ENCODE measurements around the gene CCDC30. TPM values are rescaled to one million over a fixed set of nuclear protein-coding genes. Genes with fewer than 3 reads are reported as not detected.
"Not testable (repeated sequence)": the region's sequence is repeated elsewhere in the genome, so short reads cannot be mapped to it uniquely, and the experiment has no call there.

Gene CCDC30
- total RNA-seq, 2 donors from 2014 or later, result 3.0 to 4.9 TPM

DNA sequence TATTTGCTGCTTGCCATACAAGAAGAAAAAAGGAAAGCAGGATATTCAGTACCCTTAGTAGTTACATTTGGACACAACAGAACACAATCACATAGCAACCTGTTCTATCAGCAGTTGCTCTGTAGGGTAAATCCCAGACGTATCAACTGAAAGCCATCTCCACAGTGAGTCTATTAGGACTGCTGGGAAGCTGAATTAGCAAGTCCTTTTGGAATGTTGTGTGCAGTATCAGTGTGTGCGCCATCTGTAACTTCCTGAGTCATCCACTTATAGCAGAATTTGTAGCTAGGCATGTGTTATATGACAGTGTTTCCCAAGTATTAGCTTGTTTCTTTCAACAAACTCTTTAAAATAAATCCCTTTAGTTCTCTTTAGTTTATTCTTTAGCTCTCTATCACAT lies 21.3 kb downstream of the CCDC30 start:
- TF ChIP-seq, protein P1, sequence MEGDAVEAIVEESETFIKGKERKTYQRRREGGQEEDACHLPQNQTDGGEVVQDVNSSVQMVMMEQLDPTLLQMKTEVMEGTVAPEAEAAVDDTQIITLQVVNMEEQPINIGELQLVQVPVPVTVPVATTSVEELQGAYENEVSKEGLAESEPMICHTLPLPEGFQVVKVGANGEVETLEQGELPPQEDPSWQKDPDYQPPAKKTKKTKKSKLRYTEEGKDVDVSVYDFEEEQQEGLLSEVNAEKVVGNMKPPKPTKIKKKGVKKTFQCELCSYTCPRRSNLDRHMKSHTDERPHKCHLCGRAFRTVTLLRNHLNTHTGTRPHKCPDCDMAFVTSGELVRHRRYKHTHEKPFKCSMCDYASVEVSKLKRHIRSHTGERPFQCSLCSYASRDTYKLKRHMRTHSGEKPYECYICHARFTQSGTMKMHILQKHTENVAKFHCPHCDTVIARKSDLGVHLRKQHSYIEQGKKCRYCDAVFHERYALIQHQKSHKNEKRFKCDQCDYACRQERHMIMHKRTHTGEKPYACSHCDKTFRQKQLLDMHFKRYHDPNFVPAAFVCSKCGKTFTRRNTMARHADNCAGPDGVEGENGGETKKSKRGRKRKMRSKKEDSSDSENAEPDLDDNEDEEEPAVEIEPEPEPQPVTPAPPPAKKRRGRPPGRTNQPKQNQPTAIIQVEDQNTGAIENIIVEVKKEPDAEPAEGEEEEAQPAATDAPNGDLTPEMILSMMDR (IDR thresholded peaks at IDR 0.05), result no peak
- Histone ChIP-seq H3K9me3 (no peaks in the 10 kb centered on the region), H3K36me3 (no peaks in the 10 kb centered on the region), H3K27me3 (replicated peaks; ENCODE audit: insufficient read depth) (no peaks in the 10 kb centered on the region), H3K4me3 (no peak overlapping the region), H3K27ac (no peak overlapping the region), H3K4me1 (ENCODE audit: control insufficient read depth in 1 of 2, low read depth in 2 of 2) (no peaks in the 10 kb centered on the region)
- ATAC-seq (ENCODE audit: insufficient number of reproducible peaks, low FRiP score, low read depth) (no peak), DNase-seq (ENCODE audit: low spot score) (no peak)

DNA sequence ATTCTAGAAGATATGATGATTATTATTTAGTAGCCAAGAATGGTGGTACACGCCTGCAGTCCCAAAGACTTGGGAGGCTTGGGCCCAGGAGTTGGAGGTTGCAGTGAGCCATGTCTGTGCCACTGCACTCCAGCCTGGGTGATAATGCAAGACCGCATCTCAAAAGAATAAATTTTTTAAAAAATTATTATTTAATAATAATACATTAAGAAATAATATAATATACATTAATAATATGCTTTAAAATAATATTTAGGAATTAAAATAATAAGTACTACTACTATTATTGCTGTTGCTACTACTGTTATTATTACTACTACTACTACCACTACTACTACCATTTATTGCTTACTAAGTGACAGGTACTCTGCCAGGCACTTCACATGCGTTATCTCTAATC lies 27.2 kb downstream of the CCDC30 start:
- Histone ChIP-seq H3K9me3 (no peaks in the 10 kb centered on the region), H3K36me3 (no peaks in the 10 kb centered on the region), H3K27me3 (replicated peaks; ENCODE audit: insufficient read depth) (no peaks in the 10 kb centered on the region), H3K4me3 (no peak overlapping the region), H3K27ac (no peak overlapping the region), H3K4me1 (ENCODE audit: control insufficient read depth in 1 of 2, low read depth in 2 of 2) (no peaks in the 10 kb centered on the region)
- ATAC-seq (ENCODE audit: insufficient number of reproducible peaks, low FRiP score, low read depth) (no peak), DNase-seq (ENCODE audit: low spot score) (no peak)
- TF ChIP-seq, protein P1 (IDR thresholded peaks at IDR 0.05), result no peak

DNA sequence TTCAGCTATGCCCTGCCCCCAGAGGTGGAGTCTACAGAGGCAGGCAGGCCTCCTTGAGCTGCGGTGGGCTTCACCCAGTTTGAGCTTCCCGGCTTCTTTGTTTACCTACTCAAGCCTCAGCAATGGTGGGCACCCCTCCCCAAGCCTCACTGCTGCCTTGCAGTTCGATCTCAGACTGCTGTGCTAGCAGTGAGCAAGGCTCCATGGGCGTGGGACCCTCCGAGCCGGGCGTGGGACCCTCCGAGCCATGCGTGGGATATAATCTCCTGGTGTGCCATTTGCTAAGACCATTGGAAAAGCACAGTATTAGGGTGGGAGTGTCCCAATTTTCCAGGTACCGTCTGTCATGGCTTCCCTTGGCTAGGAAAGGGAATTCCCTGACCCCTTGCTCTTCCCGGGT lies 38.9 kb downstream of the CCDC30 start:
- not testable (repeated sequence) for H3K4me1 ChIP-seq (ENCODE audit: control insufficient read depth in 1 of 2, low read depth in 2 of 2); H3K27me3 ChIP-seq (replicated peaks; ENCODE audit: insufficient read depth); H3K4me3 ChIP-seq; ATAC-seq (ENCODE audit: insufficient number of reproducible peaks, low FRiP score, low read depth); DNase-seq (ENCODE audit: low spot score); H3K9me3 ChIP-seq; H3K27ac ChIP-seq
- H3K36me3 ChIP-seq, result peaks cover 11% of the 10 kb centered on the region

DNA sequence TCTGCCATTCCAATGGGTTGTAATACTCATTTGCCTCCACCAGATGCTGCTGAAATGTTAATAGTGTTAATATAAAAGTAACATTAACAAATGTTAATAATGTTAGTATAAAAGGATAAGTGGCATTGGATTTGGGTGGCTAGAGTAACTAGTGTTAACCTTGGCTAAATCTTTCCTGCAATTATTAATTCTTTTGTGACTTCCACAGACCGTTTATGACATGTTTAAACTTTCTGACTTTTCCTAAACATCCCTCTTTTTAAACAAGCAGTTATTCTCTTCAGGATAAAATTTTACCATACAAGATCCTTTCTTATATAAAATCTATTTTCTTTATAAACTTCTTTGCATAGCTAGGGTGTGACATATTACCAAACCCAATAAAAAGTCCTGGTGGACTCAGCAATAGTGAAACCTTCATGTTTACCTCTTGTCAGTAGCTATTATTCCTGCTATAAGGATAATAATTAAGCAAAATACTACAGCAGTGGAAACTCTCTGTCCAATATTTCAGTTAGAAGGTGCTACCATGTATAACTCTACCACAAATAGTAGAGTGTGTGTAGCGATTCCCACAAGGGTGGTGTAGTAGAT lies 41.5 kb downstream of the CCDC30 start:
- peaks cover 8% of the 10 kb centered on the region for H3K36me3 ChIP-seq
- DNase-seq (ENCODE audit: low spot score) (no peak), ATAC-seq (ENCODE audit: insufficient number of reproducible peaks, low FRiP score, low read depth) (no peak)
- TF ChIP-seq, protein P1 (IDR thresholded peaks at IDR 0.05), result no peak
- H3K4me3 ChIP-seq, result no peak overlapping the region
- H3K9me3 ChIP-seq, result peaks cover 15% of the 10 kb centered on the region
- H3K27ac ChIP-seq, result no peak overlapping the region
- H3K4me1 ChIP-seq (ENCODE audit: control insufficient read depth in 1 of 2, low read depth in 2 of 2), result no peaks in the 10 kb centered on the region
- H3K27me3 ChIP-seq (replicated peaks; ENCODE audit: insufficient read depth), result no peaks in the 10 kb centered on the region

DNA sequence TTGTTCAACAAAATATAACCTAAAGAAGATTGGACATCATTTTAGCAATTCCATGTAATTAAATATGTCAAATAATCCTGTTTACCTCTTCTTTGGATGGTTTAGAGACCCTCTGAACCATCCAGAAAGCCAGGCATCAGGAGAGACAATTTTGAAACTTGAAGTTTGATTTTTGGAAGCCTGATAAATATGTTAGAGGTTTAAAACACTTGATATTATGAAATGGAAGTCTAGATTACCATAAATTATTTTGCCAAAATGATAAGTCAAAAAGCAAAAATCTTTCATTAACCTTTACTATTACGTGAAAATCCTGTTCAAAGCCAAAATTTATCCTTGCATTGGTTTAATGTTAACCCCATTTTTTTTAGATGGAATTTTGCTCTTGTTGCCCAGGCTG lies 43.5 kb downstream of the CCDC30 start:
- Histone ChIP-seq H3K4me1 (ENCODE audit: control insufficient read depth in 1 of 2, low read depth in 2 of 2) (no peaks in the 10 kb centered on the region), H3K36me3 (peaks cover 8% of the 10 kb centered on the region), H3K4me3 (no peak overlapping the region), H3K27ac (no peak overlapping the region), H3K27me3 (replicated peaks; ENCODE audit: insufficient read depth) (no peaks in the 10 kb centered on the region), H3K9me3 (peaks cover 19% of the 10 kb centered on the region)
- TF ChIP-seq, protein P1 (IDR thresholded peaks at IDR 0.05), result no peak
- no peak for ATAC-seq (ENCODE audit: insufficient number of reproducible peaks, low FRiP score, low read depth)
- no peak for DNase-seq (ENCODE audit: low spot score)

DNA sequence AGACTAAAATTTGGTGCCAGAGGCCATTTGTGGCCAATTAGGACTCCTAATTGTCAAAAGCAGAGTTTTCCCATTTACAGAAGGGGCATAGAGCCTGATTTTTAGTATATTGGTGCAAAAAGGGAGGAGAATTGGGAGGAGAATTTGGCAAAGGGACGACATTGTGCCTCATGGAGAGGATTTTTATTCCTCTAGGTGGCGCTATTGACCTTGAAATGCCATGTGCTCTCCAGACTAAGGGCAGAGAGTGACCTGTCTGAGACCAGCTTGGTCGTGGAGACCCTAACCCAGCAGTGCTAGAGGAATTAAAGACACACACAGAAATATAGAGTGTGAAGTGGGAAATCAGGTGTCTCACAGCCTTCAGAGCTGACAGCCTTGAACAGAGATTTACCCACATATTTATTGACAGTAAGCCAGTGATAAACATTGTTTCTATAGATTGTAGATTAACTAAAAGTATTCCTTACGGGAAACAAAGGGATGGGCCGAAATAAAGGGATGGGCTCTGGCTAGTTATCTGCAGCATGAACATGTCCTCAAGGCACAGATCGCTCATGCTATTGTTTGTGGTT lies 48.6 kb downstream of the CCDC30 start:
- not testable (repeated sequence) for H3K4me1 ChIP-seq (ENCODE audit: control insufficient read depth in 1 of 2, low read depth in 2 of 2); DNase-seq (ENCODE audit: low spot score); H3K27me3 ChIP-seq (replicated peaks; ENCODE audit: insufficient read depth); H3K27ac ChIP-seq; H3K4me3 ChIP-seq; H3K36me3 ChIP-seq; ATAC-seq (ENCODE audit: insufficient number of reproducible peaks, low FRiP score, low read depth)
- TF ChIP-seq, protein P1 (IDR thresholded peaks at IDR 0.05), result peak; percentile 29
- H3K9me3 ChIP-seq, result peaks cover 15% of the 10 kb centered on the region
